ENCODE measurements around the gene RAB17. TPM values are rescaled to one million over a fixed set of nuclear protein-coding genes. Genes with fewer than 3 reads are reported as not detected.

RAB17 gene
- total RNA-seq, 1 experiment from 2014 or later, result 1.8 TPM

GRCh38 chr2:237539681-237540080, 50.9 kb downstream of the RAB17 start:
- no peak for DNase-seq (ENCODE audit: low read depth)

GRCh38 chr2:237538901-237539300, 51.6 kb downstream of the RAB17 start:
- no peak for DNase-seq (ENCODE audit: low read depth)

- DNase-seq (ENCODE audit: low read depth), result no peak
Observed at GRCh38 chr2:237538001-237538720, 52.4 kb downstream of the RAB17 start.

- no peak for DNase-seq (ENCODE audit: low read depth)
Observed at GRCh38 chr2:237536617-237537016, 53.9 kb downstream of the RAB17 start.

- no peak for DNase-seq (ENCODE audit: low read depth)
Observed at GRCh38 chr2:237536083-237536415, 54.5 kb downstream of the RAB17 start.

- DNase-seq (ENCODE audit: low read depth), result no peak
Observed at GRCh38 chr2:237535385-237536082, 55.0 kb downstream of the RAB17 start.

- DNase-seq (ENCODE audit: low read depth), result no peak
Observed at GRCh38 chr2:237534380-237534779, 56.2 kb downstream of the RAB17 start.

GRCh38 chr2:237533668-237534161, 56.8 kb downstream of the RAB17 start:
- DNase-seq (ENCODE audit: low read depth), result peak; percentile 6

GRCh38 chr2:237532160-237532559, 58.4 kb downstream of the RAB17 start:
- DNase-seq (ENCODE audit: low read depth), result no peak

- no peak for DNase-seq (ENCODE audit: low read depth)
Observed at GRCh38 chr2:237530472-237531433, 59.8 kb downstream of the RAB17 start.

- no peak for DNase-seq (ENCODE audit: low read depth)
Observed at GRCh38 chr2:237529452-237530402, 60.8 kb downstream of the RAB17 start.

GRCh38 chr2:237527766-237528165, 62.8 kb downstream of the RAB17 start:
- no peak for DNase-seq (ENCODE audit: low read depth)

GRCh38 chr2:237527233-237527632, 63.3 kb downstream of the RAB17 start:
- DNase-seq (ENCODE audit: low read depth), result no peak

- DNase-seq (ENCODE audit: low read depth), result no peak
Observed at GRCh38 chr2:237525559-237526157, 64.9 kb downstream of the RAB17 start.

- no peak for DNase-seq (ENCODE audit: low read depth)
Observed at GRCh38 chr2:237524631-237525030, 65.9 kb downstream of the RAB17 start.

Other genes starting within 250 kb of the RAB17 start
- 2.1 and 3.5 TPM in 2 replicates for gene COL6A3, start 176.6 kb downstream of the RAB17 start, total RNA-seq (2014; rRNA removed; shearing (Covaris generic))
- gene MLPH, start 103.5 kb downstream of the RAB17 start, total RNA-seq (2014; rRNA removed; shearing (Covaris generic)), result 50.7 and 68.8 TPM in 2 replicates
- not detected in 2 replicates for gene PRLH, start 24.2 kb downstream of the RAB17 start, total RNA-seq (2014; rRNA removed; shearing (Covaris generic))
- gene LRRFIP1, start 36.9 kb upstream of the RAB17 start, total RNA-seq (2014; rRNA removed; shearing (Covaris generic)), result 12.5 and 29.9 TPM in 2 replicates
- 0.02 TPM in 1 of 2 replicates, not detected in the other for gene RBM44, start 208.0 kb upstream of the RAB17 start, total RNA-seq (2014; rRNA removed; shearing (Covaris generic))

Measured in M059J (cell line).